HG03460 (cell line): ENCODE measurements around the gene TMEM131L.

ENCODE experiments used
- ATAC-seq: cut with Tn5 transposase; IDR thresholded peaks from one replicate; pipeline ENCODE4 v1.9.1; 2021; ENCODE audit not compliant: unreplicated experiment

The TMEM131L gene

DNA sequence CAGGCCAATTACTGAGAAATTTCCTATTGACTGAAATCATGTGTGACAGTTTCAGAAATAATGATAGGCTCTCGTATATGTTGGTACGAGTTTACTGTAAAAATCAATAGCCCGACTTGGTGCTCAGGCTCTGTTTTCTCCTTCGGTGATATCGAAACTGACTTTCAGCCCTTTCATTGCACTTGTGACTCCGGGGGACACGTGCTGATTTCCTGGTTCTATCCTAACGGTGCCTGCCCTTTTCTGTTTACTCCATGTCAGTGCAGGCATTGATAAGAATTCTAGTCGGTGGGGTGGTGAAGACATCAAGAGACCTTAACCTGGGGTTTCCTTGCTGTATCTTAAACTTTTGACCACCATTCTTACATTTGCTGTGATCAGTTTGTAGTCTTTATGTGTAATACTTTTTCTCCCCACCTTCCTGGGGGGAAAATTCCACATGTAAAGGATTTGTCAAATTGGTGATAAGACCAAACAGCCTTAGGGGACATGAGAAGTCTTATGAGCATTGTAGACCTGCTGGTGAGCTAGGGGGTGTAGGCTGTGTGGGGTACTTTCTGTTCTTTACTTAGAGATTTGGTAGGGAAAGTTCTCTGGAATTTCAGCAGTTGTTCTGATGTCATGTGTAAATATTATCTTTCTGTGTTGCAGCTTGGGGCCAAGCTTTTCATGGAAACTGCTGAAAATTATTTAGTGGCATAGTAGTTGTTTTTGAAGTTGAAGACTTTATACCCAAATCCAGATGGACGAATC, 52.7 kb downstream of the TMEM131L start:
- no peak for ATAC-seq

DNA sequence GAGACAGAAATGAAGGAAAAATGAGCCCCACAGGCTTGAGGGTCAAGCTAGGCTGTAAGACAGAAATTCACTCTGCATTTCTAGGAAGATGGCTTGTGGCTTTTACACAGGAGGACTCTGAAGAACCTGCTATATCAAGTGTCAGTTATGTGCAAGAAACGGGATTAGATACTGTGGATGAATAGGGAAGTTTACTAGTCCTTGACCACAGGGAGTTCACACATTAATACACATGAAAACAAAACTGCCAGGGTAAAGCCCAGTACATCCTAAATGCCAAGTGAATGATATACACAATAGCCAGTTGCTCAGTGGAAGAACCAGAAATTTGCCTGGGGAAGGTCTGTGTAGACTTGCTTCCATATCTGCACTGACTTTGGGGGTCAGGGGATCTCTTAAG, 53.5 kb downstream of the TMEM131L start:
- no peak for ATAC-seq

DNA sequence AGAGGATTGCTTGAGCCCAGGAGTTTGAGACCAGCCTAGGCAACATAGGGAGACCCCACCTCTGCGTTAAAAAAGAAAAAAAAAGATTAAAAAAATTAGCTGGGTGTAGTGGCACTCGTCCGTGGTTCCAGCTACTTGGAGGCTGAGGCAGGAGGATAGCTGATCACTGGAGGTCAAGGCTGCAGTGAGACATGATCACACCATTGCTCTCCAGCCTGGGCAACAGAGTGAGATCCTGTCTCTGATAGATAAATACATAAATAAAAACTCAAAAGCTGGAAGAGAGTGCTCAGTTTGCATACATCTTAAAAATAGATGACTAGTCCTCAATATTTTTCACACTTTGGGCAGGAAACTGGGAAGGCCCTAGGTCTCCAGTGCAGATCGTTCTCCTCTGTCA, 54.1 kb downstream of the TMEM131L start:
- ATAC-seq: no peak

DNA sequence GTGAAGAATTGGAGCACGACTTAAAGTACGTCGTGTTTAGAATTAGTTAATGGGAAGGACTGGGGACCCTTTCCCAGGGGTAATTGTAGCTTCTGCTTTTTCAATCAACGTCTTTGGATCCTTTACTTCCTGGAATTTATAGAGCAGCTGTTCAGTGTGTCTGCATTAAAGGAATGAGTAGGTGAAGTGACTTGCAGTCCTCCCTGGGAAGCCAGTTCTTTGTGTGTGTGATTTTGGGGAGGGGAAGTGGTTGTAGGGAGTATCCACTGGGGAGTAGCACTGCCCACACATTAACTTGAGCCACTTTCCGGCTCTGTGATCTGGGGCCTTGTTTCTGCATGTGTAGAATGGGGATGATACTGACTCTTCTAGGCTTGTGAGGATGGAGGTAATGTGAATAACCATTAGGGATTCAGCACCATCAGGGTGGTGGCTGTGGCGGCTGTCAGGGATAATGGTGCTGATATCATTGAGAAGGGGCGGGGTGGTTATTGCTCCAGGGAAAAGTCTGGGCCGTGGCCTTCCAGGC, 54.7 kb downstream of the TMEM131L start:
- ATAC-seq: peak; percentile 47

DNA sequence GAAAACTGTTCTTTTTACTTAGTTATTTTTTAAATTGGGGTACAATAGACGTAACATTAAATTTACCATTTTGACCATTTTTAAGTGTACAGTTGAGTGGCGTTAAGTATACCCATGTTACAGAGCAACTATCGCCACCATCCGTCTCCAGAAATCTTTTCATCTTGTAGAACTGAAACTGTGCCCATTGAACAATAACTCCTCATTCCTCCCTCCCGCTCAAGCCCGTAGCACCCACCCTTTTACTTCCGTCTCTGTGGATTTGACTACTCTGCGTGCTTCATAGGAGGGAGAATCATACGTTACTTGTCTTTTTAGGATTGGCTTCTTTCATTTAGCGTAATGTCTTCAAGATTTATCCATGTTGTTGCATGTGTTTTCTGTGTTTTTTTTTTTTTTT, 55.3 kb downstream of the TMEM131L start:
- ATAC-seq: no peak

DNA sequence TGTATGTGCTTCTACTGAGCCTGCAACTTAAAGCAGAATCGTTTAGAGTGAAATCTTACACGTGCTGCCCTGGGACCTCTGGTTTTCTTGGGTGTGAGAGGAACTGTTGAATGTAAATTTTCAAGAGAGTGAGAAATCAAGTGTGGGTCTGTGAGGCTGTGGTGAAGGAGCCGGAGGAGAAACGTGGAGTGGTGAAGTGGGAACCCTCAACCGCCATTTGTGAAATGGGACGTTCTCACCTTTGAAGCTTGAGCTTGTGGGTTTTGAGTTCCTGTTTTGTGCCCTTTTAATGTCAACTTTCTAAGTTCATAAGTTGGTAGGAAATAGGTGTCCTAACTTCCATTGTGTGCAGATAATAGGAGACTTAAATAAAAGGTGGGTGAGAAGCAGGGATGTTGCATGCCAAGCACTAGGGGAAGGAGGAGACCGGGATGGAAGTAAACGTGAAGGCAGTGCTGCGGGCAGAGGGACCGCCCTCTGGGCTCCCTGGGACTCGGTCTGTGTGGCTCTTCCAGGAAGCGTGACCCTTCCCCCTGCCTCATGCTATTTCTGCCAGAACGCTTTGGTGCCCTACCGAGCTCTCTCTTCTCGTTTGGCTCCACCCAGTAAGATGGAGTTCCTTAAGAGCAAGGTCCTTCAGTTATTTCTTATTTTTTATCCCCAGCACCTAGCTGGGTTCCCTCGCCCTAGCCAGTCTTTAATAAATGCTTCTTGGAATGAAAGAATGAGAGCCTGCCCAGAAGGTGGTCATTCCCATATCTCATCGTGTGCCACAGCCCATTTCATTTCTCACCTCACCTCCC, 56.0 kb downstream of the TMEM131L start:
- peak; percentile 38 for ATAC-seq

DNA sequence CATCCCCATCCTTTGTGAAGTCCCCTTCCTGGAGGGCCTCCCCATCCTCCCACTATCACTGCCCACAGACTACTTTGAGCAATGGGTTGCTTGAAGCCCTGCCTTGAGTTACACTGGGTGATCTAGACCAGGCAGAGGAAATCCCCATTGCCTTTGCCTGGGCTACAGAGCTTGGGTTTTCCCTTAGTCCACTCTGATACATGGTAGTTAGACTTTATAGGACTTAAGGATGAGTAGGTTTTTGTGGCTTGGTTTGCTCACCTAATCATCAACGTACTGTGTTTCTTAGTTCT, 56.6 kb downstream of the TMEM131L start:
- peak; percentile 46 for ATAC-seq

DNA sequence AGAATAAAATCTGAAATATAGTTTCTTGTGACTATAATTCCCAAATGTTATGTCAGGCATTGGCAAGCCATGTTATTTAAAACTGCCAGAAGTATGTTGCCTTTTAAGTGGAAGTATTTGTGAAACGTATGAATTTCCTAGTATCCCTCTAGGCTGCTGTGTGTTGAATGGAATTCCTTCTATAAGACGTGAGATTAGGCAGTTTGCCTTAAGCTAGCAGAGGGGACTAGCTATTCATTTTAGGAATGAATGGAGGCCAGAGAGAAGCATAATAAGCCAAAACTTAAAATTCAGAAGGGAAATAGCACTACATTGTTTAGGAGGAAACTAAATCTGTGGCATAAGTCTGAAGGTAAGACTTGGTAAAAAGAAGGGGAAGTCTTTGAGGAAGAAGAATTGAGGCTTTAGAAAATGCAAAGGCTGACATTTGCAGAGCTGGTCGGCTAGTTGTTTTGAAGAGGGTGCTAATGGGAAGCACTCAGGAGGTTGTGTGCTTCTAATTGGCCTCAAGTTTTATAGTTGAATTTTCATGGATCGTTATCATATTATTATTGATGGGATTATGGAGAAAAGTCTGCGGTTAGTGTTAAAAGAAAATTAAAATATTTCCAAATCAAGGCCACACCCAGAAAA, 57.1 kb downstream of the TMEM131L start:
- no peak for ATAC-seq

DNA sequence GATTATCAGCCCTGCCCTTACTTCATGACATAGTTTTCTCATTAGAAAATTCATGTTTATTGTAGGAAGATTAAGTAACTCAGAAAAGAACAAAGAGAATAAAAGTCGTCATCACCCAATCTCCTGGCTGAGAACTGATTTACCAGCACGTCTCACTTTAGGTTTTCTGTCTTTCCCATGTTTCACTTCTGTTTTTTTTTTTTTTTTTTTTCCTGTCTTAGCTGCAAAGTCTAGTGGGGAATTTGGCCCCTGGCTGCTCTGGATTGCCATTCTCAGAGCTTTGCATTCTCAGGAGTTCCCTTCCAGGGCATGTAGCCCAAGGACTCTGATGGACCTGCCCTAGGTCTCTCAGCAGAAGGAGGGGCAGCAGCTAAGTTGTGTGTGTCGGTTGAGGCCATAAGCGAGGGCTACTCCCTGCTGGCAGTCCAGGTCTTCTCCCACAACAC, 57.8 kb downstream of the TMEM131L start:
- ATAC-seq: no peak

DNA sequence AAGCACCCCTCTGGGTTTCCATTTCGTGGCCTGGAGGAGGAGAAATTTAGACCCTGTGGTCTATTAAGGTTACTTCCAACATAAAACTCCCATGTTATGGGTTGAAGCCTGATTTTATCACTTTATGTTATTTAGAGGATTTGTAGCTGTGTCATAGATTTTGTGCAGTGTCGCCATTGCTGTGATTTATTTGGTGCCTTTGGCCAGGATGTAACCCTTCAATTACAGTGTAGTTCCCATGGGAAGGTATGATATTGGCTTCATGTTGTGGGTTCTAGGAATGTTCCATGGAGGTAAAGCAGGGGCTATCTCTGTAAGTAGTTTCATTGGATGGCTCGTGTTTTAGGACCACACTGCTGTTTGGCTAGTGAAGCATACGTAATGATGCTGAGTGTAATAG, 58.5 kb downstream of the TMEM131L start:
- ATAC-seq: no peak

DNA sequence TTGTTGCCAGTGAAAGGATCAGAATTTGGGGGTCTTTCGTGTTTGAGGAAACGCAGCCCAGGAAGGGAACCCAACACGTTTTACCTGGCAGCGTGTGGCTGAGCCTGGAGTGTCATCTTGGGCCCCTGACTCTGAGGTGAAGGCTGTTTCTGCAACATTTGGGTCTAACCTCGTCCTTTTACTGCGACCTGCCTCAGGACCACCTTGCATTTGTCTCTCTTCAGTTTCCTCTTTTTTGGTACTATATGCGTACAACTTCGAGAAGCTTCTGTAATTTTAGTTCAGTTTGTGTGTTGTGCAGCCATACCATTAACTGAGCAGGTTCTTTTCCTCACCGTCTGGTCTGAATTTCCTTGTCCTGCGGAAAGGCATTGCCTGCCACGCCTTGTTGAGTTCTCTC, 61.5 kb downstream of the TMEM131L start:
- ATAC-seq: no peak

DNA sequence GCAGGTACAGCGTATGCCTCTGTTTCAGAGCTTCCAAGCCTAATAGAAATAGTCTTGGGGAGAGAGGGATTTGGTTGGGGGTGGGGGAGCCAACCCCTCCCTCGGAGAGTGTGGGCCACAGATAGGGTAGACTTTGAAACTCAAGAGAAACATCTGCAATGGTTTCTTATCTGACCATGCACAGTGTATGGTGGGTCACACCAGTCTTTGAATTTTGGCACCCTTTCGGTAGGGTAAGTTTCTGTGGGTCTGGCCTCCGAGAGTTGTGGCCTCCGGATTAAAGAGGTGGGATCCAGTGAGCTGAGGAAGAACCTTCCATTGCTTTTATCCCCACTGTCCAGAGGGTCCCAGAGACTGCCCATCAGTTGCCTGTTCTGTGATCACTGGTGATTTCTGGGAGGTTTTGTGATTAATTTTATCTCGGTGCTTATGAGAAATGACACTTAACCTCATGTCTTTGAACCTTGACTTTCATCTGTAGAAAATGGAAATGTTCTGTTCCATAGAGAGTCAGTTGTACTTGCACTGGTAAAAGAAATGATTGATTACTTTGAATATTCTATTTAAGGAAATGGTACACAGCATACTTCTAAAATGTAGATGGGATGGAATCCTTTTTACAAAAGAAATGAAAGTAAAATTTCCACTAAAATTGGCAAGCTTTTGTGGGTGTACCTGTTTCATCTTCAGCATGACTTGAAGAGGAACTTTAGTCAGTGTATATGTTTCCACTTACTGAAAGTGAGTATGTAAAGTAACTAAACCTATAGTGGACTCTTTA, 62.7 kb downstream of the TMEM131L start:
- ATAC-seq: peak; percentile 55

DNA sequence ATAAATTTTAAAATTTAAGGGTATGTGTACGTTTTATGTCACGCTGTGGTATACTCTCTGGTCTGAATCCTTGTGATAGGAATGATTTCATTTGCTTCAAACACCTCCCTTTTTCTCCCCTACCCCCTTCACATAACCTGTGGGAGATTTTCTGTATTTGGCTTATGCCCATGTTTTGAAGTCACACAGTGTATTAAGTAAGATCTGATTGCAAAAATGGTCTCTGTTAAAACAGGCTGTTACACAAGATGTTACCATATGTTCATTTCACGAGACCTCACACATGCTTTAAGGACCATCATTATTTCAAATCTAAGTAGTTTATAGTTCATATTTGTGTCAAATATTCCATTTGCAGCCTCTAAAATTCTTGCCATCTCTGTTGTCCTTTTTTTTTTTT, 63.5 kb downstream of the TMEM131L start:
- ATAC-seq: no peak

DNA sequence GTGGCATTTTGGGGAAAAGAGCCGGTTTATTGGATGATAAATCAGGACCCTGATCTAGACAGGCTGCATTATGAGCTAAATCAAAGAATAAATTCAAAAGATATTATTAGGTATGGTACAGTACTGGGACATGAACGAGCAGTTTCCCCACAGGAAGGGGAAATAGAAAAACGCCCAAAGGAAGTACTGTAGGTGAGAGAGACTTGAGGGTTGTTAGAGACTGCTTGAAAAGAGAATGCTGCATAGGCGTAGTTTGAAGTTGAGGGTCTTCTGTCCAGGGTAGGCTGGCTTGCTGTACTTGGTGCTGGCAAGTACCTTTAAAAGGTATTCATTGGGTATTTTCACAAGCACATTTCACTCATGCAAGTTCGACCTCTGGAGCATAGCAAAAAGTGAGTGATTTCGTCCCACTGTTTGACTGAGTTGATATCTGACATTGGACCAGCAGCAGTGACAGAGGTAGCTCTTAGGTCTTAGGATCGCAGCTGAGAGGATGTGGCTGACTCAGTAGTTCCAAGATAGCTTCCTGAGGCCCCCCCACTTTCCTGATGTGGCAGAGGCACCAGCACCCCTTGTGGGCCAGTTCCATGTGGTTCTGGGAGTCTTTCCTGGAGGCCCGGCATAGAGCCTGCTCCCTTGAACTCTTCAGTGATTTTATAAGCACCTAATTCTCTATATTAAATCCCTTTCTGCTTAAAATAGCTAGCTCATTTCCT, 64.3 kb downstream of the TMEM131L start:
- ATAC-seq: no peak

DNA sequence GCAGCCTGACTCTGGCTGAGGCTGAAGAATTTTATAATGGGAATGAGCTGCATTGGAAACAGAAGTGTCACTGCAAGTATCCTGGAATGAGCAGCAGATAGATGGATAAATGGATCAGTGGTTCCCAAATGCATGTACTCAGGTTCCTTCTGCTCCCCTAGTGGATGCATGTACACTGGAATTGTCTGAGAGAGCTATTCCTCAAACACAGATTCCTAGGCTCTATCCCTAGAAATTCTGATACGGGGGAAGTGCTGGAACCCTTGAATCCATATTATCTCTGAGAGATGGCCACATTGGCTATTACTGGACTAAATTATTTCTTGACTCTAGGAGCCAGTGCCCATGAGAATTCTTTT, 64.8 kb downstream of the TMEM131L start:
- no peak for ATAC-seq

DNA sequence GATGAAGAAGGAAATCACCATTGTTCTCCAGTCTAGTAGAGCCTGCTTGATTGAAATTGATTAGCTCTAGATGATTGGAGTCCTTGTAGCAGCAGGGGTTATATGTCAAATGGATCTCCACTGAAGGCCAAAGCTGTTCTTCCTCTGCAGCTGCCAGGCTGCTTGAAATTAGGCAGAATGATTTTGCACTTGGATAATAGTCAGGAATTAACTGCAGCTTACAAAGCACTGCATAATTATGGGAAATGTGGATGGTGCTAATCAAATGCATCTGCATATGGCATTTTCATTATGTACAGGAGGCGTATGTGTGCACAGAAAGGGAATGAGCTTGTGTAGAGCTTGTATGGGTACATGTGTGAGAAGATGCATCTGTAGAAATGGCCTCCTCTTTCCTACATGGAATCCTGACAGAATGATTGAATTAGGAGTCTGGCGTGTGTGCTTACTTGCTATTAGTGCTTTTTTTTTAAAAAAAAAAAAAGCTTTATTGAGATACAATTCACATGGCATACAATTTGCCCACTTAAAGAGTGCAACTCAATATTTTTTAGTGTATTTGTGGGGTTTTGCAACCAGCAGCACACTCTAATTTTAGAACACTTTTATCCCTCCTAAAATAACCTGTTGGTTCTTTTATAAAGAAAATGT, 65.9 kb downstream of the TMEM131L start:
- no peak for ATAC-seq

DNA sequence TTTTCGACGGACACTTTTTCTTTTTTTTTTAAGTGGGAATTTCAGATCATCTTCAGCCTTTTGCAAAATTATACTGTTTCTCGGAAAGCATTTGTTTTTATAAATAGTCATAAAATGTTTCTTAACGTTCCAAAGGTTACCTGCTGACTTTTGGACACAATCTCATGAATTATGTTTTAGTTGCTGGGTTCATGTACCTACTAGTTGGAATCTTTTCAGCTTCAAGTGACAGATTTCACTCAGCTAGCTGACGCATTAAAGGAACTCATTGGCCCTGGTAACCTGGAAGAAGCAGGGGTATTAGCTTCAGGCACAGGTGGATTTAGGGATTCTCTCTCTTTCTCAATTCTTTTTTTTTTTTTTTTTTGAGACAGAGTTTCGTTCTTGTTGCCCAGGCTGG, 66.5 kb downstream of the TMEM131L start:
- no peak for ATAC-seq

DNA sequence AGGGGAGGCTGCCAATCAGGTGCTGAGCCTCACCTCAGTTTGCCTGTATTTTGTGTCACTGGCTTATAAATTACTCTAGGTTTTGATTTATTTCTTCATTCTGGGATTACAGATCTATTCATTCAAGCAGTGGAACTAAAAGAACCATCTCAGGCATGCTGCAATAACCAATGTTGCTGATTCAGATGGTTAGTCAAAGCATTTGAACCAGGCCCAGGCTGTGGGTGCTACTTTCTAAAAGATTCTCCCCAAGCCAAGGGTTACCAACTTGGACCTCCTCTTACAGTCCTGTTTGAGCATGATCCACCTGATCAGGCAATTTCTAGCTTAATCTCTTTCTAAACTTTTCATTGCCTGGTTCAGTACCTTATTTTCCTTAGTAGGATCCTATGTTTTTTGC, 67.2 kb downstream of the TMEM131L start:
- no peak for ATAC-seq

DNA sequence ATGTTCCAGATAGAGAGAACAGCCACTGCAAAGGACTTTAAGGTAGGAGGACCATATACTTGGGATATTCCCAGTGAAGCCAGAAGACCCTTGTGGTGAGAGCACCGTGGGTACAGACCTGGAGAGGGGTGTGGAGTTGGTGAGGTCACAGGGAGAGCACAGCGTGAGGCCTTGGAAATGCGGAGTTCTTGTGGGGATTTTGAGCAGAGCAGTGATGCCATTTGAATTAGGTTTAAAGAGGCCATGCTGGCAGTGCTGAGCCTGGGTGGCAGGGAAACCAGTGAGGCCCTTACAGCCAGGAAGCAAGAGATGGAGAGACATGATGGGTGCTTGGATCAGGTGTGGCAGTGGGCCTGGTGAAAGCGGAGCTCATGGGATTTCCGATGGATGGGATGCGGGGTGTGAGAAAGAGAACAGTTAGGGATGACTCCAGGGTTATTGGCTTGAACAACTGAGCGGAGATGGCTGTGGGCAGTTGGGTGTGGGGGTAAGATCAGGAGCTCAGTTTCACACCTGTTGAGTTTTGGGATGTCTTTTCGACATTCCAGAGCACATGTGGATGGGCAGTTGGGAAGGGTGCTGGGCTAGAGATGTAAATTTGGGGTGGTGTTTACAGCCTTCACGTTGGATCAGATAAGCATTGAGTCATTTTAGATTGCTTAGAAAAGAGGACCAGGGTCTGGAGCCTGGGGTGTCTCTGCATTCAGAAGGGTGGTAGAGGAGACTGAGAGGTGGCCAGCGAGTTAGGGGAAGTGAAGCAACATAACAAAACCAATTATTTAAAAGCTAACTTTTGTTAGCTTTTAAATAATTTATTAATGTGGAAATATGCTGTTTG, 68.9 kb downstream of the TMEM131L start:
- no peak for ATAC-seq
